ENCODE measurements around the gene OR10G7. TPM values are rescaled to one million over a fixed set of nuclear protein-coding genes. Genes with fewer than 3 reads are reported as not detected.

OR10G7 gene, protein sequence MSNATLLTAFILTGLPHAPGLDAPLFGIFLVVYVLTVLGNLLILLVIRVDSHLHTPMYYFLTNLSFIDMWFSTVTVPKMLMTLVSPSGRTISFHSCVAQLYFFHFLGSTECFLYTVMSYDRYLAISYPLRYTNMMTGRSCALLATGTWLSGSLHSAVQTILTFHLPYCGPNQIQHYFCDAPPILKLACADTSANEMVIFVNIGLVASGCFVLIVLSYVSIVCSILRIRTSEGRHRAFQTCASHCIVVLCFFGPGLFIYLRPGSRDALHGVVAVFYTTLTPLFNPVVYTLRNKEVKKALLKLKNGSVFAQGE
- total RNA-seq, result not detected in 2 replicates

DNA sequence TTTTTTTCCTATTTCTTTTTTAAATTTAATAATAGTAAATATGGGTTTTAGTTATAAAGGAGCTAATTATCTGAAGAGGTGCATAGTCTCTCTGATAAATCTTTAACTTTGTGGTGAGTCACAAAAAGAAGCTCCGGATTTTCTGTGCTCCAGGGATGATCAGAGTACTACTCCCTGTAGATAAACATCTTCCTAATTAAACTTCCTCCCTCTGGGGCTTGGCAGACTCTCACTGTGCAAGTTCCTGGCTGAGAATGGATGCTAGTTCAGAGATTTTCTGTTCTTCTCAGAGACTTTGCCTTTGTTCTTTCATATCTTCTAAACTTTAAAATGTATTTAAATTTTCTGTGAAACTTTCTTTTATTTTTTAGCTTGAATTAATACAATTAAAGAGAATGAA is at the start of gene OR10G7:
OR10G7 (minus strand) TSS at position 72 of the 400 bp plus-strand sequence. CDS start 2,324 bp downstream, outside the sequence.

DNA sequence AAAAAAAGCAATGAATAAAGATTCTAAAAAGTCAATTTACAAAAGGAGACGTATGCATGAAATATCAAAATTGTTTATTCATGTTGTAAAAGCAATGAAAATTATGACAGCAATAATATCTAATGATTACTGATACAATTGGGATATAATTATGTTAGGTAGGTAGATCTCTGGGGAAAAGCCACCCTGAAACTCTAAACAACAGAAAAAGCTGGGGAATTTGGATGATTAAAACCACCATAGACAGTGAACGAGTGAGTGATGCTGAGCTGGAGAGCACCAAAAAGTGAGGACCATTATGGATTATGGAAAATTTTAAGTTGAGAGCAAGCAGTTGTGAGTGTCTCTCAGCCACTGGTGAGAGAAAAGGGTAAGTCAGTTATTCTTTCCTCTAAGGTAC is 14.6 kb downstream of the OR10G7 start, which contains the start of gene OR10G8:
OR10G8 (plus strand) TSS at position 301 of the 400 bp plus-strand sequence. CDS start 2,825 bp downstream, outside the sequence.

DNA sequence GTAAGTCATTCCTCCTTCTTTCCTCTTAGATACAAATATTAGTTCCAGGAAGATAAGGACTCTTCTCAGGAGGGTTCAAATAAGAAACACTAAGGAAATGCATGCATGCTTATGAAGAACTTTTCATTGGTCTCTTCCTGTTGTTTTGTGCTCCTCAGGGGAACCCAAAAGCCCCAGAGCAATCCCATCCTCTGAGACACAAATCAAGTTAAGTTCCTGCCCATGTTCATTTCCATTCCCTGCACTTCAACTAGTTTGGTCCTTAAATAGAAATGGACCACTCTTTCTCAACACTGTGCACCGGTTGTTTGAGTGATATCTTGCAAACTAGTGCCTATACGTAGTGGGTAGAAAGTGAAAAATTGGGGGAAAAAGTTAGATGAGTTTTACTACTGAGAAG is 28.4 kb downstream of the OR10G7 start, which contains the start of gene OR10G4:
OR10G4 (plus strand) TSS at position 301 of the 400 bp plus-strand sequence. CDS start 2,578 bp downstream, outside the sequence.

DNA sequence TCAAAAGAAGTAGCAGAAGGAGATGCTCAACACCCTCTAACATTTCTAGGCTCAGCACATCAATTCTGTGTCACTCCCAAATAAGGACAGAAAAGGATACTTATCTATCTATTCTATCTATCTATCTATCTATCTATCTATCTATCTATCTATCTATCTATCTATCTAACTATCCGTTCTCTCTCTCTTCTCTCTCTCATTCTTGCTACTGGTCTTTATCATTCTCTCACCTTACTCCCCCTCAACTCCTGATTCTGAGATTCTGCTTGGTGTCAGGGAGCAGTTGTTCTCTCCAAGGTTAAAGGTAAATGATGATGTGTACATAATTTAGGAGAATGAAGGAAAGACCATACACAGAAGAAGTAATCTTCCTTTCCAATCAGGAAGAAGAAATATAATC is 46.0 kb downstream of the OR10G7 start, which contains the start of gene OR10G6:
OR10G6 (minus strand) TSS at position 43 of the 400 bp plus-strand sequence; CDS start at position 43, 0 bp downstream.

Other genes with a start within 250 kb of the OR10G7 start
- gene OR6M1, start 235.0 kb downstream of the OR10G7 start, total RNA-seq, result 1.6 TPM in 1 of 2 replicates, not detected in the other
- gene TMEM225, start 155.7 kb downstream of the OR10G7 start, total RNA-seq, result not detected in 2 replicates
- not detected in 2 replicates for gene OR8D4, start 139.2 kb downstream of the OR10G7 start, total RNA-seq
- not detected in 2 replicates for gene OR4D5, start 101.7 kb downstream of the OR10G7 start, total RNA-seq
- not detected in 2 replicates for gene OR6T1, start 97.5 kb downstream of the OR10G7 start, total RNA-seq
- gene OR10S1, start 63.5 kb downstream of the OR10G7 start, total RNA-seq, result not detected in 2 replicates
- gene OR10G6, start 46.2 kb downstream of the OR10G7 start, total RNA-seq, result not detected in 2 replicates
- gene OR10G4, start 28.3 kb downstream of the OR10G7 start, total RNA-seq, result not detected in 2 replicates
- gene OR10G9, start 18.3 kb downstream of the OR10G7 start, total RNA-seq, result not detected in 2 replicates
- not detected in 2 replicates for gene OR10G8, start 14.5 kb downstream of the OR10G7 start, total RNA-seq
- 7.2 and 15.6 TPM in 2 replicates for gene VWA5A, start 74.1 kb upstream of the OR10G7 start, total RNA-seq
- not detected in 2 replicates for gene OR10D3, start 142.0 kb upstream of the OR10G7 start, total RNA-seq
- not detected in 2 replicates for gene OR8G1, start 199.8 kb upstream of the OR10G7 start, total RNA-seq
- gene OR8G5, start 215.1 kb upstream of the OR10G7 start, total RNA-seq, result not detected in 2 replicates

Measured in pericardium fibroblast (primary cell).